Tibial artery (tissue), 4 donors: ENCODE data around the gene TBC1D2B.
"Not testable (repeated sequence)": the region's sequence is repeated elsewhere in the genome, so short reads cannot be mapped to it uniquely, and the experiment has no call there.

Experiments used
- DNase-seq, 2 donors: peaks; one replicate each; pipeline ENCODE4 v3.0.0-alpha.2; 2019
- H3K27ac ChIP-seq, 2 donors: fragments of 200-600 bp; sonication (generic) in 1 of 2; 1 replicate in 1 of 2; 2 replicates in 1 of 2; pipeline ENCODE4 v1.5.1; 2018 to 2019; ENCODE audit warnings: mild to moderate bottlenecking in 1 of 2
- H3K27me3 ChIP-seq, 2 donors: fragments of 200-600 bp; sonication (generic) in 1 of 2; one replicate each; pipeline versions ENCODE4 v1.5.1 to v1.6.0; 2016 to 2019
- H3K36me3 ChIP-seq, 3 donors: fragments of 200-600 bp; sonication (generic) in 2 of 3; one replicate each; pipeline ENCODE4 v1.5.1; 2016 to 2019; ENCODE audit warnings: mild to moderate bottlenecking in 2 of 3
- H3K4me1 ChIP-seq, 4 donors: fragments of 200-600 bp; sonication (generic) in 2 of 4; 1 replicate in 3 of 4; 2 replicates in 1 of 4; pipeline ENCODE4 v1.5.1; 2016 to 2019
- H3K4me3 ChIP-seq, 2 donors: fragments of 200-600 bp; sonication (generic) in 1 of 2; 1 replicate in 1 of 2; 2 replicates in 1 of 2; pipeline ENCODE4 v1.5.1; 2018 to 2019; ENCODE audit warnings: mild to moderate bottlenecking in 2 of 2
- H3K9me3 ChIP-seq, 3 donors: fragments of 200-600 bp; sonication (generic) in 1 of 3; one replicate each; pipeline ENCODE4 v1.5.1; 2016 to 2019
- CTCF ChIP-seq, 2 experiments: fragments of 200-600 bp in 1 of 2; fragments of 450-650 bp in 1 of 2; IDR thresholded peaks; one replicate each; pipeline ENCODE4 v1.5.1; 2017 to 2019; ENCODE audit warnings: antibody characterized with exemption in 2 of 2, mild to moderate bottlenecking in 1 of 2, moderate library complexity in 1 of 2
- intact Hi-C: fragments of 100-400 bp; cut with DNase I; formaldehyde crosslinking; loops from one replicate; pipeline ENCODE4 v1.15.0; 2023; ENCODE audit warnings: low total_unique reads

The TBC1D2B gene

GRCh38 chr15:77975332-77976094, 102.0 kb downstream of the TBC1D2B start:
- TF ChIP-seq CTCF (IDR thresholded peaks at IDR 0.05), result no peak
- Histone ChIP-seq H3K27me3 (no peaks in the 10 kb centered on the region), H3K4me3 (no peak overlapping the region), H3K4me1 (peaks cover 0 to 12% (median 10%) of the 10 kb centered on the region in 4 donors), H3K27ac (no peak overlapping the region), H3K9me3 (no peaks in the 10 kb centered on the region), H3K36me3 (no peaks in the 10 kb centered on the region)
- intact Hi-C loops, result no loop called here
- peak in 1 of 2 donors; percentile 60 for DNase-seq

GRCh38 chr15:77974416-77975331, 102.8 kb downstream of the TBC1D2B start:
- H3K27ac ChIP-seq, result no peak overlapping the region
- no peak overlapping the region for H3K4me3 ChIP-seq
- intact Hi-C loops, result no loop called here
- no peaks in the 10 kb centered on the region for H3K9me3 ChIP-seq
- H3K36me3 ChIP-seq, result no peaks in the 10 kb centered on the region
- peaks cover 0 to 12% (median 10%) of the 10 kb centered on the region in 4 donors for H3K4me1 ChIP-seq
- no peak for TF ChIP-seq CTCF (IDR thresholded peaks at IDR 0.05)
- DNase-seq, result peak in 1 of 2 donors; percentile 37
- H3K27me3 ChIP-seq, result no peaks in the 10 kb centered on the region

- Histone ChIP-seq H3K27ac (no peak overlapping the region), H3K9me3 (no peaks in the 10 kb centered on the region), H3K27me3 (no peaks in the 10 kb centered on the region), H3K4me3 (no peak overlapping the region), H3K4me1 (peaks cover 0 to 12% (median 10%) of the 10 kb centered on the region in 4 donors), H3K36me3 (no peaks in the 10 kb centered on the region)
- peak in 1 of 2 donors; percentile 82 for DNase-seq
- intact Hi-C loops, result no loop called here
- TF ChIP-seq CTCF (IDR thresholded peaks at IDR 0.05), result no peak
Observed at GRCh38 chr15:77974098-77974414, 103.5 kb downstream of the TBC1D2B start.

- H3K27ac ChIP-seq, intact Hi-C loops, DNase-seq: not testable (repeated sequence)
Observed at GRCh38 chr15:77973273-77974097, 104.0 kb downstream of the TBC1D2B start.

GRCh38 chr15:77972706-77973105, 104.8 kb downstream of the TBC1D2B start:
- intact Hi-C loops, H3K36me3 ChIP-seq, H3K9me3 ChIP-seq, H3K27me3 ChIP-seq, H3K4me3 ChIP-seq, H3K27ac ChIP-seq, DNase-seq: not testable (repeated sequence)
- peaks cover 0 to 12% (median 10%) of the 10 kb centered on the region in 4 donors for H3K4me1 ChIP-seq

More at GRCh38 chr15:77973273-77974097, 104.0 kb downstream of the TBC1D2B start:
- not testable (repeated sequence) for H3K27me3 ChIP-seq, H3K36me3 ChIP-seq, H3K9me3 ChIP-seq, H3K4me3 ChIP-seq
- H3K4me1 ChIP-seq, result peaks cover 0 to 12% (median 10%) of the 10 kb centered on the region in 4 donors

GRCh38 chr15:77971875-77972274, 105.6 kb downstream of the TBC1D2B start:
- H3K27ac ChIP-seq, DNase-seq, H3K36me3 ChIP-seq, H3K4me3 ChIP-seq, H3K9me3 ChIP-seq, H3K27me3 ChIP-seq, intact Hi-C loops: not testable (repeated sequence)
- peaks cover 0 to 12% (median 10%) of the 10 kb centered on the region in 4 donors for H3K4me1 ChIP-seq

- H3K4me3 ChIP-seq, intact Hi-C loops, DNase-seq, H3K27ac ChIP-seq, H3K36me3 ChIP-seq, H3K27me3 ChIP-seq, H3K9me3 ChIP-seq: not testable (repeated sequence)
- peaks cover 0 to 12% (median 10%) of the 10 kb centered on the region in 4 donors for H3K4me1 ChIP-seq
Observed at GRCh38 chr15:77970813-77971360, 106.6 kb downstream of the TBC1D2B start.
